Lung (tissue), 12 donors: Measurements from ENCODE around the gene RXFP2. TPM values are rescaled to one million over a fixed set of nuclear protein-coding genes. Genes with fewer than 3 reads are reported as not detected.

Source experiments
- ATAC-seq: fragments of 200-7000 bp; cut with Tn5 transposase; one replicate; pipeline ENCODE4 v1.9.1; 2020; ENCODE audit warnings: moderate number of reproducible peaks; ENCODE audit not compliant: insufficient read depth, low FRiP score
- DNase-seq, 3 donors: peaks; one replicate each; pipeline ENCODE4 v3.0.0-alpha.2; 2013 to 2017
- H3K27ac ChIP-seq, 2 donors: one replicate each; pipeline ENCODE4 v1.5.1; 2013; ENCODE audit warnings: mild to moderate bottlenecking in 2 of 2, moderate library complexity in 2 of 2, control low read depth in 1 of 2, inconsistent platforms in 1 of 2, low read depth in 1 of 2, low read length in 1 of 2
- H3K27me3 ChIP-seq, 3 donors: one replicate each; pipeline ENCODE4 v1.5.1; 2013; ENCODE audit warnings: low read length in 2 of 3; ENCODE audit not compliant: control insufficient read depth in 3 of 3, insufficient read depth in 3 of 3
- H3K36me3 ChIP-seq, 4 donors: one replicate each; pipeline ENCODE4 v1.5.1; 2013; ENCODE audit warnings: low read length in 4 of 4, mild to moderate bottlenecking in 1 of 4, moderate library complexity in 1 of 4; ENCODE audit not compliant: control insufficient read depth in 4 of 4, insufficient read depth in 4 of 4
- H3K4me1 ChIP-seq, 5 donors: one replicate each; pipeline ENCODE4 v1.5.1; 2013; ENCODE audit warnings: low read length in 5 of 5, mild to moderate bottlenecking in 2 of 5, moderate library complexity in 1 of 5; ENCODE audit not compliant: control insufficient read depth in 5 of 5, insufficient read depth in 5 of 5
- H3K4me3 ChIP-seq: one replicate; pipeline ENCODE4 v1.5.1; 2013; ENCODE audit warnings: mild to moderate bottlenecking, control low read depth, moderate library complexity
- H3K9ac ChIP-seq, 2 donors: one replicate each; pipeline ENCODE4 v1.5.1; 2013; ENCODE audit warnings: low read length in 2 of 2, control low read depth in 1 of 2; ENCODE audit not compliant: insufficient read depth in 1 of 2
- H3K9me3 ChIP-seq, 4 donors: one replicate each; pipeline ENCODE4 v1.5.1; 2013; ENCODE audit warnings: low read length in 3 of 4, mild to moderate bottlenecking in 1 of 4, moderate library complexity in 1 of 4; ENCODE audit not compliant: control insufficient read depth in 4 of 4, insufficient read depth in 3 of 4
- CTCF ChIP-seq: IDR thresholded peaks from 2 replicates; pipeline ENCODE4 v1.5.1; 2012; ENCODE audit warnings: mild to moderate bottlenecking; ENCODE audit errors: control extremely low read depth, extremely low read depth
- WGBS, 2 donors: extraction: QIAGEN DNeasy Blood & Tissue Kit; methylation state at CpG; one replicate each; pipeline ENCODE4 v1.1.7; 2013; 5-methylcytosine and 5-hydroxymethylcytosine counted together
- polyA plus RNA-seq, 2 donors: library from polyadenylated mRNA; stranded (reverse); fragments of 200-250 nt; gene quantifications; one replicate each; pipeline ENCODE4 v1.2.1, GENCODE V29; 2013
- total RNA-seq, 2 donors: library from RNA; depleted of rRNA in 1 of 2; stranded (reverse); fragments of >200 nt in 1 of 2; gene quantifications; one replicate each; pipeline ENCODE4 v1.2.1, GENCODE V29; 2014 to 2021
- donor health status: control.
- donor health status: control.
- donor health status: Bipolar disorder and iron deficiency.
- donor health status: healthy.
- donor health status: DM: yes; HTN: yes; CAD: no.

Gene RXFP2
- total and polyA plus RNA-seq, 4 donors: not detected

- 36 to 45% methylated on average over 7 of the region's 7 CpGs for WGBS, 2 donors
Measured at GRCh38 chr13:31797154-31797775, 57.9 kb downstream of the RXFP2 start.

GRCh38 chr13:31798189-31798588, 58.9 kb downstream of the RXFP2 start:
- no peaks in the 10 kb centered on the region for H3K9me3 ChIP-seq
- H3K4me1 ChIP-seq: peaks cover 0 to 2% (median 0%) of the 10 kb centered on the region in 5 donors
- no peak overlapping the region for H3K27ac ChIP-seq
- 49 to 58% methylated on average over 4 of the region's 4 CpGs for WGBS, 2 donors
- TF ChIP-seq CTCF: no peak
- H3K4me3 ChIP-seq: no peak overlapping the region
- no peak overlapping the region for H3K9ac ChIP-seq
- no peak for DNase-seq
- no peak for ATAC-seq
- H3K36me3 ChIP-seq: no peaks in the 10 kb centered on the region
- H3K27me3 ChIP-seq: no peaks in the 10 kb centered on the region

More at GRCh38 chr13:31797154-31797775, 57.9 kb downstream of the RXFP2 start:
- Histone ChIP-seq H3K27me3 (no peaks in the 10 kb centered on the region), H3K36me3 (no peaks in the 10 kb centered on the region), H3K27ac (no peak overlapping the region), H3K9ac (no peak overlapping the region), H3K4me3 (no peak overlapping the region), H3K9me3 (peaks cover 0 to 2% (median 0%) of the 10 kb centered on the region in 4 donors), H3K4me1 (no peaks in the 10 kb centered on the region)
- no peak for TF ChIP-seq CTCF
- no peak for ATAC-seq
- DNase-seq: peak in 2 of 3 donors; percentile 53 to 66

GRCh38 chr13:31801088-31801487, 61.8 kb downstream of the RXFP2 start:
- 70 to 86% methylated on average over 6 of the region's 6 CpGs for WGBS, 2 donors
- H3K27me3 ChIP-seq: no peaks in the 10 kb centered on the region
- DNase-seq: no peak

More at GRCh38 chr13:31801088-31801487, 61.8 kb downstream of the RXFP2 start:
- no peak for TF ChIP-seq CTCF
- Histone ChIP-seq H3K9me3 (no peaks in the 10 kb centered on the region), H3K27ac (no peak overlapping the region), H3K36me3 (no peaks in the 10 kb centered on the region), H3K4me3 (no peak overlapping the region), H3K4me1 (peaks cover 0 to 2% (median 0%) of the 10 kb centered on the region in 5 donors), H3K9ac (no peak overlapping the region)
- no peak for ATAC-seq
